Pancreas (tissue), 10 donors: ENCODE results near the gene SORCS2. TPM values are rescaled to one million over a fixed set of nuclear protein-coding genes. Genes with fewer than 3 reads are reported as not detected.

Source experiments
- ATAC-seq, 4 donors: fragments of 200-7000 bp; cut with Tn5 transposase; one replicate each; pipeline versions ENCODE4 v1.8.0 to v1.9.1; 2020; ENCODE audit warnings: mild to moderate bottlenecking in 4 of 4, moderate library complexity in 4 of 4
- DNase-seq, 6 donors: peaks; one replicate each; pipeline ENCODE4 v3.0.0-alpha.2; 2020
- FAIRE-seq: peaks from 2 replicates; lab custom pipeline; 2012; peaks lifted over from hg19 to GRCh38; lab: Jason Lieb, UNC
- H3K27ac ChIP-seq, 4 donors: fragments of 200-600 bp; sonication (generic); 1 replicate in 3 of 4; 2 replicates in 1 of 4; pipeline versions ENCODE4 v1.5.0 to v1.8.0; 2020
- H3K27me3 ChIP-seq, 4 donors: fragments of 200-600 bp; one replicate each; pipeline ENCODE4 v1.8.0; 2021
- H3K36me3 ChIP-seq, 3 donors: fragments of 200-600 bp; sonication (generic) in 1 of 3; one replicate each; pipeline versions ENCODE4 v1.5.0 to v1.8.0; 2020 to 2021
- H3K4me1 ChIP-seq, 3 donors: fragments of 200-600 bp; one replicate each; pipeline ENCODE4 v1.8.0; 2021
- H3K4me3 ChIP-seq, 4 donors: fragments of 200-600 bp; sonication (generic) in 2 of 4; one replicate each; pipeline versions ENCODE4 v1.5.0 to v1.8.0; 2020 to 2021
- H3K9me3 ChIP-seq, 4 donors: fragments of 200-600 bp; one replicate each; pipeline ENCODE4 v1.8.0; 2021
- CTCF ChIP-seq, 4 donors: fragments of 200-600 bp; sonication (generic) in 3 of 4; IDR thresholded peaks; one replicate each; pipeline versions ENCODE4 v1.5.0 to v1.8.0; 2021; ENCODE audit warnings: antibody characterized with exemption in 4 of 4
- WGBS, 2 donors: extraction: QIAGEN DNeasy Blood & Tissue Kit; methylation state at CpG; one replicate each; pipeline ENCODE4 v1.1.7; 2013; 5-methylcytosine and 5-hydroxymethylcytosine counted together
- intact Hi-C, 3 donors: fragments of 100-400 bp; cut with DNase I; formaldehyde crosslinking; loops; one replicate each; pipeline versions ENCODE4 v1.11.1 to v1.14.2; 2022
- polyA plus RNA-seq, 2 donors: library from polyadenylated mRNA; stranded (reverse); fragments of 200-250 nt; gene quantifications; one replicate each; pipeline ENCODE4 v1.2.3, GENCODE V29; 2013
- total RNA-seq, 6 donors: library from RNA; stranded (reverse); fragmentation: NEBNext Ultra II Directional in 4 of 6; extraction: Animal tissue kit (Norgen Biotek cat#: 25700) in 4 of 6; gene quantifications; one replicate each; pipeline versions ENCODE4 v1.2.1 to v1.2.4, GENCODE V29; 2021 to 2023
- donor health status: healthy with polysubstance abuse.
- donor health status: DM: no; HTN: no; CAD: no; lungs with moderate emphysema.
- donor health status: DM: no; HTN: no; CAD: no.
- donor health status: control.
- donor health status: control.
- donor health status: Bipolar disorder and iron deficiency.
- donor health status: DM: yes; HTN: yes; CAD: no.
- donor health status: DM: no; HTN: no; CAD: no.
- donor health status: DM: no; HTN: no; CAD: no.
- donor health status: DM: yes; HTN: yes; CAD: no.

Gene SORCS2
- total and polyA plus RNA-seq, 8 donors = 0.14 to 1.7 (median 0.42) TPM

DNA sequence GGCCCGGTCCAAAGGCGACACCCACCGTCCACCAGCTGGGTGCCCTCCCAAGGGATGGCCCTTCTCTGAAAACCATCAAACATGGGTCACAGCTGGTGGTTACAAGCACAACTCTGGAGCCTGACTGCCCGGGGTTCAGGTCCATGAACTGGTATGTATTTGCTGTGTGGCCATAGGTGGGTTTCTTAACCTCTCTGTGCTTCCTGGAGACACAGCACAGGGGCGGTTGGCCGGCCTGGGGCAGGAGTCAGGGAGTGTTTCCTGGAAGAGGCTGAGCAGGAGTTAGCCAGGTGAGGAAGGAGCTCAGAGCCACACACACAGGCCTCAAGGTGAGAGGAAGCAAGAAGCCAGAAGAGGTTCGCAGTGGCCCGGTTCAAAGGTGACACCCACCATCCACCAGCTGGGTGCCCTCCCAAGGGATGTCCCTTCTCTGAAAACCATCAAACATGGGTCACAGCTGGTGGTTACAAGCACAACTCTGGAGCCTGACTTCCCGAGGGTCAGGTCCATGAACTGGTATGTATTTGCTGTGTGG is 486.0 kb downstream of the SORCS2 start:
- H3K27me3 ChIP-seq = no peaks in the 10 kb centered on the region
- FAIRE-seq (no peak), DNase-seq (no peak), ATAC-seq (no peak)
- H3K9me3 ChIP-seq = no peaks in the 10 kb centered on the region
- WGBS, 2 donors = 57 to 65% methylated on average over 9 of the region's 9 CpGs
- TF ChIP-seq CTCF (IDR thresholded peaks at IDR 0.05) = no peak
- intact Hi-C loops = no loop called here
- no peak overlapping the region for H3K4me3 ChIP-seq
- no peak overlapping the region for H3K27ac ChIP-seq
- H3K36me3 ChIP-seq = no peaks in the 10 kb centered on the region
- H3K4me1 ChIP-seq = no peaks in the 10 kb centered on the region

GRCh38 chr4:7679406-7680040 is 487.2 kb downstream of the SORCS2 start:
- ATAC-seq (peak in 1 of 4 donors; percentile 25), FAIRE-seq (no peak), DNase-seq (no peak)
- 49 to 54% methylated on average over 11 of the region's 11 CpGs for WGBS, 2 donors
- H3K9me3 ChIP-seq = no peaks in the 10 kb centered on the region
- intact Hi-C loops = no loop called here
- no peaks in the 10 kb centered on the region for H3K27me3 ChIP-seq
- no peak overlapping the region for H3K27ac ChIP-seq
- no peak for TF ChIP-seq CTCF (IDR thresholded peaks at IDR 0.05)
- no peaks in the 10 kb centered on the region for H3K36me3 ChIP-seq
- H3K4me3 ChIP-seq = no peak overlapping the region
- H3K4me1 ChIP-seq = no peaks in the 10 kb centered on the region

DNA sequence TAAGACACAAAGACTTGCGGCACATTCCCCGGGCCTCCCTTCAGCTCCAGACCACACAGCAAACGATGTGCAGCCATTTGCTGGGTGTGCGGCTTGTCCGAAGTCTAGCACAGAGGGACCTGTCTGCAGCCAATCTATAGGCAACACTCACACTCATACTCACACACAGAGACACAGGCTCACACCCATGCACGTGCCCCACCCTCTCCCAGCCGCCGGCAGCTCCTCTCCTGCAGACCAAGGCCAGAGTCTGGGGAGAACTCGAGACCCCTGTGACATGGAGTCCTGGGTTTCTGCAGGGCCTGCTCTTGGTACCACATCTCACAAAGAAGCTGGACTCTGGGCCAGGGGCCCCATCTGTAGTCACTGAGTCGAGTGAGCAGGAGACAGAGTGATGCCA is 487.8 kb downstream of the SORCS2 start:
- Histone ChIP-seq H3K27me3 (no peaks in the 10 kb centered on the region), H3K4me3 (no peak overlapping the region), H3K36me3 (no peaks in the 10 kb centered on the region), H3K9me3 (no peaks in the 10 kb centered on the region), H3K4me1 (no peaks in the 10 kb centered on the region), H3K27ac (no peak overlapping the region)
- no peak for FAIRE-seq
- intact Hi-C loops = no loop called here
- DNase-seq = no peak
- TF ChIP-seq CTCF (IDR thresholded peaks at IDR 0.05) = no peak
- 47 to 71% methylated on average over 10 of the region's 10 CpGs for WGBS, 2 donors
- ATAC-seq = no peak

- 56 to 71% methylated on average over 1 of the region's 1 CpG for WGBS, 2 donors
- no peak overlapping the region for H3K27ac ChIP-seq
- no peaks in the 10 kb centered on the region for H3K9me3 ChIP-seq
- no peaks in the 10 kb centered on the region for H3K36me3 ChIP-seq
- FAIRE-seq = no peak
- no peaks in the 10 kb centered on the region for H3K27me3 ChIP-seq
- intact Hi-C loops = no loop called here
- no peak for TF ChIP-seq CTCF (IDR thresholded peaks at IDR 0.05)
- no peak for ATAC-seq
- no peak for DNase-seq
- no peak overlapping the region for H3K4me3 ChIP-seq
- no peaks in the 10 kb centered on the region for H3K4me1 ChIP-seq
Measured at GRCh38 chr4:7680731-7681130, 488.4 kb downstream of the SORCS2 start.

GRCh38 chr4:7683126-7683703 is 490.9 kb downstream of the SORCS2 start:
- H3K4me1 ChIP-seq = no peaks in the 10 kb centered on the region
- 55 to 78% methylated on average over 5 of the region's 5 CpGs for WGBS, 2 donors

More at GRCh38 chr4:7683126-7683703, 490.9 kb downstream of the SORCS2 start:
- ATAC-seq = no peak
- no peak for FAIRE-seq
- TF ChIP-seq CTCF (IDR thresholded peaks at IDR 0.05) = no peak
- no peaks in the 10 kb centered on the region for H3K36me3 ChIP-seq
- H3K9me3 ChIP-seq = no peaks in the 10 kb centered on the region
- H3K4me3 ChIP-seq = no peak overlapping the region
- no peak overlapping the region for H3K27ac ChIP-seq
- H3K27me3 ChIP-seq = no peaks in the 10 kb centered on the region
- intact Hi-C loops = no loop called here
- no peak for DNase-seq
